DMS79 (cell line): ENCODE results near the gene SLC4A8.

Experiments
- DNase-seq: peaks from one replicate; lab custom pipeline; 2025; lab: John Stamatoyannopoulos, UW

SLC4A8 gene

GRCh38 chr12:51395283-51396230 lies 29.1 kb upstream of the SLC4A8 start:
- no peak for DNase-seq

GRCh38 chr12:51397670-51398069 lies 27.0 kb upstream of the SLC4A8 start:
- no peak for DNase-seq

- no peak for DNase-seq
These were observed 24.7 kb upstream of the SLC4A8 start for GRCh38 chr12:51399891-51400290.

- DNase-seq, result no peak
These were observed 23.6 kb upstream of the SLC4A8 start for GRCh38 chr12:51401020-51401419.

GRCh38 chr12:51401486-51401885 lies 23.1 kb upstream of the SLC4A8 start:
- DNase-seq, result no peak

- no peak for DNase-seq
These were observed 22.7 kb upstream of the SLC4A8 start for GRCh38 chr12:51401900-51402299.

GRCh38 chr12:51403159-51403558 lies 21.5 kb upstream of the SLC4A8 start:
- no peak for DNase-seq

GRCh38 chr12:51403681-51404136 lies 20.9 kb upstream of the SLC4A8 start:
- DNase-seq, result no peak

GRCh38 chr12:51404627-51405026 lies 20.0 kb upstream of the SLC4A8 start:
- DNase-seq, result no peak

GRCh38 chr12:51405801-51406207 lies 18.8 kb upstream of the SLC4A8 start:
- no peak for DNase-seq

- DNase-seq, result no peak
These were observed 18.3 kb upstream of the SLC4A8 start for GRCh38 chr12:51406290-51406689.

GRCh38 chr12:51406859-51407258 lies 17.8 kb upstream of the SLC4A8 start:
- no peak for DNase-seq

- no peak for DNase-seq
These were observed 17.0 kb upstream of the SLC4A8 start for GRCh38 chr12:51407604-51408003.

GRCh38 chr12:51409846-51410245 lies 14.8 kb upstream of the SLC4A8 start:
- no peak for DNase-seq

- no peak for DNase-seq
These were observed 11.5 kb upstream of the SLC4A8 start for GRCh38 chr12:51413149-51413548.

GRCh38 chr12:51413791-51414190 lies 10.8 kb upstream of the SLC4A8 start:
- DNase-seq, result no peak

GRCh38 chr12:51415931-51416330 lies 8.7 kb upstream of the SLC4A8 start:
- no peak for DNase-seq

- no peak for DNase-seq
These were observed 6.8 kb upstream of the SLC4A8 start for GRCh38 chr12:51417826-51418225.

GRCh38 chr12:51419425-51420193 lies 5.0 kb upstream of the SLC4A8 start:
- DNase-seq, result peak; percentile 12

GRCh38 chr12:51421266-51421884 lies 3.3 kb upstream of the SLC4A8 start:
- no peak for DNase-seq

GRCh38 chr12:51424094-51424661 lies 453 bp upstream of the SLC4A8 start:
- DNase-seq, result no peak

- DNase-seq, result no peak
These were observed 3.6 kb downstream of the SLC4A8 start for GRCh38 chr12:51428256-51428655.
